Neutrophil (primary cell): ENCODE measurements around the gene SPHK2.
A peak's percentile ranks its signal among the peaks of the same experiment; 100 is the strongest.
"Not testable (repeated sequence)": the region's sequence is repeated elsewhere in the genome, so short reads cannot be mapped to it uniquely, and the experiment has no call there.

ENCODE experiments used
- H3K27ac ChIP-seq: fragments of 200-600 bp; sonication (generic); 2 replicates; pipeline ENCODE4 v1.5.1; 2016; ENCODE audit warnings: mild to moderate bottlenecking, moderate library complexity
- H3K27me3 ChIP-seq: fragments of 200-600 bp; sonication (generic); 2 replicates; pipeline ENCODE4 v1.6.0; 2016; ENCODE audit warnings: mild to moderate bottlenecking
- H3K36me3 ChIP-seq: fragments of 200-600 bp; sonication (generic); 2 replicates; pipeline ENCODE4 v1.5.1; 2017
- H3K4me1 ChIP-seq, 2 experiments: fragments of 200-600 bp in 1 of 2; sonication (generic) in 1 of 2; 1 replicate in 1 of 2; 2 replicates in 1 of 2; pipeline versions ENCODE4 v1.5.1 to v1.6.1; 2013 to 2016; ENCODE audit warnings: low read depth in 1 of 2, low read length in 1 of 2, mild to moderate bottlenecking in 1 of 2, moderate library complexity in 1 of 2; ENCODE audit not compliant: control insufficient read depth in 1 of 2, insufficient read depth in 1 of 2
- H3K4me3 ChIP-seq, 2 experiments: fragments of 200-600 bp in 1 of 2; sonication (generic) in 1 of 2; 1 replicate in 1 of 2; 2 replicates in 1 of 2; pipeline ENCODE4 v1.5.1; 2013 to 2016; ENCODE audit warnings: low read depth in 1 of 2, low read length in 1 of 2, mild to moderate bottlenecking in 1 of 2, moderate library complexity in 1 of 2
- H3K9me3 ChIP-seq: fragments of 200-600 bp; sonication (generic); 2 replicates; pipeline ENCODE4 v1.5.1; 2016
- TF ChIP-seq, protein P1 (sequence below): fragments of 200-600 bp; sonication (generic); IDR thresholded peaks from 2 replicates; pipeline ENCODE4 v1.5.1; 2016; ENCODE audit warnings: antibody characterized with exemption

SPHK2 gene

DNA sequence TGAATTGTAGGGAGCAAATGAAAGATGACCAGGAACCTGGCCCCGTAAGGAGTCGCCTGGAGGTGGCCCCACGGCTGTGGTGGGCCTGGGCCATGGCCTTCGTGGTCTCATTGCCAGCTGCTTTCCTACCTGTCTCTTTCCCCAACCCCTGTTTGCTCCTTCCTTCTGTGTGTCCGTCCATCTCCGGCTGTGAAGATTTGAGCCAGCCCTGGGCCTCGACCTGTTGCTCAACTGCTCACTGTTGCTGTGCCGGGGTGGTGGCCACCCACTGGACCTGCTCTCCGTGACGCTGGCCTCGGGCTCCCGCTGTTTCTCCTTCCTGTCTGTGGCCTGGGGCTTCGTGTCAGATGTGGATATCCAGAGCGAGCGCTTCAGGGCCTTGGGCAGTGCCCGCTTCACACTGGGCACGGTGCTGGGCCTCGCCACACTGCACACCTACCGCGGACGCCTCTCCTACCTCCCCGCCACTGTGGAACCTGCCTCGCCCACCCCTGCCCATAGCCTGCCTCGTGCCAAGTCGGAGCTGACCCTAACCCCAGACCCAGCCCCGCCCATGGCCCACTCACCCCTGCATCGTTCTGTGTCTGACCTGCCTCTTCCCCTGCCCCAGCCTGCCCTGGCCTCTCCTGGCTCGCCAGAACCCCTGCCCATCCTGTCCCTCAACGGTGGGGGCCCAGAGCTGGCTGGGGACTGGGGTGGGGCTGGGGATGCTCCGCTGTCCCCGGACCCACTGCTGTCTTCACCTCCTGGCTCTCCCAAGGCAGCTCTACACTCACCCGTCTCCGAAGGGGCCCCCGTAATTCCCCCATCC lies 9.4 kb downstream of the SPHK2 start:
- TF ChIP-seq, protein P1, sequence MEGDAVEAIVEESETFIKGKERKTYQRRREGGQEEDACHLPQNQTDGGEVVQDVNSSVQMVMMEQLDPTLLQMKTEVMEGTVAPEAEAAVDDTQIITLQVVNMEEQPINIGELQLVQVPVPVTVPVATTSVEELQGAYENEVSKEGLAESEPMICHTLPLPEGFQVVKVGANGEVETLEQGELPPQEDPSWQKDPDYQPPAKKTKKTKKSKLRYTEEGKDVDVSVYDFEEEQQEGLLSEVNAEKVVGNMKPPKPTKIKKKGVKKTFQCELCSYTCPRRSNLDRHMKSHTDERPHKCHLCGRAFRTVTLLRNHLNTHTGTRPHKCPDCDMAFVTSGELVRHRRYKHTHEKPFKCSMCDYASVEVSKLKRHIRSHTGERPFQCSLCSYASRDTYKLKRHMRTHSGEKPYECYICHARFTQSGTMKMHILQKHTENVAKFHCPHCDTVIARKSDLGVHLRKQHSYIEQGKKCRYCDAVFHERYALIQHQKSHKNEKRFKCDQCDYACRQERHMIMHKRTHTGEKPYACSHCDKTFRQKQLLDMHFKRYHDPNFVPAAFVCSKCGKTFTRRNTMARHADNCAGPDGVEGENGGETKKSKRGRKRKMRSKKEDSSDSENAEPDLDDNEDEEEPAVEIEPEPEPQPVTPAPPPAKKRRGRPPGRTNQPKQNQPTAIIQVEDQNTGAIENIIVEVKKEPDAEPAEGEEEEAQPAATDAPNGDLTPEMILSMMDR, result no peak
- Histone ChIP-seq H3K27ac (no peak overlapping the region), H3K27me3 (no peaks in the 10 kb centered on the region), H3K9me3 (no peaks in the 10 kb centered on the region), H3K36me3 (peaks cover 54% of the 10 kb centered on the region), H3K4me1 (peaks cover 28 to 34% of the 10 kb centered on the region in 2 experiments), H3K4me3 (no peak overlapping the region)

DNA sequence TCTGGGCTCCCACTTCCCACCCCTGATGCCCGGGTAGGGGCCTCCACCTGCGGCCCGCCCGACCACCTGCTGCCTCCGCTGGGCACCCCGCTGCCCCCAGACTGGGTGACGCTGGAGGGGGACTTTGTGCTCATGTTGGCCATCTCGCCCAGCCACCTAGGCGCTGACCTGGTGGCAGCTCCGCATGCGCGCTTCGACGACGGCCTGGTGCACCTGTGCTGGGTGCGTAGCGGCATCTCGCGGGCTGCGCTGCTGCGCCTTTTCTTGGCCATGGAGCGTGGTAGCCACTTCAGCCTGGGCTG lies 9.9 kb downstream of the SPHK2 start:
- H3K4me3 ChIP-seq, result no peak overlapping the region

GRCh38 chr19:48629599-48630295 lies 10.4 kb downstream of the SPHK2 start:
- no peaks in the 10 kb centered on the region for H3K9me3 ChIP-seq
- no peaks in the 10 kb centered on the region for H3K27me3 ChIP-seq
- peaks cover 31 to 35% of the 10 kb centered on the region in 2 experiments for H3K4me1 ChIP-seq
- peaks cover 54% of the 10 kb centered on the region for H3K36me3 ChIP-seq
- H3K4me3 ChIP-seq, result no peak overlapping the region
- TF ChIP-seq, protein P1, result no peak
- H3K27ac ChIP-seq, result no peak overlapping the region

More for the DNA sequence above, 9.9 kb downstream of the SPHK2 start:
- Histone ChIP-seq H3K9me3 (no peaks in the 10 kb centered on the region), H3K36me3 (peaks cover 54% of the 10 kb centered on the region), H3K27ac (no peak overlapping the region), H3K4me1 (peaks cover 30 to 34% of the 10 kb centered on the region in 2 experiments), H3K27me3 (no peaks in the 10 kb centered on the region)
- TF ChIP-seq, protein P1, result no peak

GRCh38 chr19:48630296-48631063 lies 11.2 kb downstream of the SPHK2 start:
- TF ChIP-seq, protein P1, result no peak
- peak overlapping the region; percentile 74 for H3K27ac ChIP-seq
- no peaks in the 10 kb centered on the region for H3K9me3 ChIP-seq
- peak overlapping the region in 1 of 2 experiments; percentile 24 for H3K4me3 ChIP-seq
- H3K27me3 ChIP-seq, result no peaks in the 10 kb centered on the region
- H3K4me1 ChIP-seq, result peaks cover 37 to 42% of the 10 kb centered on the region in 2 experiments
- H3K36me3 ChIP-seq, result peaks cover 54% of the 10 kb centered on the region

- Histone ChIP-seq H3K36me3 (peaks cover 54% of the 10 kb centered on the region), H3K27me3 (no peaks in the 10 kb centered on the region), H3K27ac (peak overlapping the region; percentile 74), H3K4me1 (peaks cover 44 to 48% of the 10 kb centered on the region in 2 experiments), H3K9me3 (no peaks in the 10 kb centered on the region), H3K4me3 (no peak overlapping the region)
- TF ChIP-seq, protein P1, result no peak
Measured at GRCh38 chr19:48631225-48631624, 11.9 kb downstream of the SPHK2 start.

GRCh38 chr19:48632286-48632685 lies 13.0 kb downstream of the SPHK2 start:
- not testable (repeated sequence) for H3K4me3 ChIP-seq, H3K27me3 ChIP-seq, H3K9me3 ChIP-seq
- H3K27ac ChIP-seq, result peak overlapping the region; percentile 96
- peaks cover 54% of the 10 kb centered on the region for H3K36me3 ChIP-seq
- H3K4me1 ChIP-seq, result peaks cover 54 to 59% of the 10 kb centered on the region in 2 experiments
